KBM-7 (cell line): ENCODE measurements around the gene PTGER2.
A peak's percentile ranks its signal among the peaks of the same experiment; 100 is the strongest.

Experiments used
- DNase-seq: peaks from one replicate; pipeline ENCODE4 v3.0.0-alpha.2; 2015
- in situ Hi-C: fragments of 300-500 bp; cut with MboI; formaldehyde crosslinking; loops from 2 replicates; pipeline ENCODE4 v1.14.3; 2020; ENCODE audit warnings: low sequenced_read_pairs, low pct_unique_long_range_greater_than_20kb, mixed read lengths

The PTGER2 gene

GRCh38 chr14:52303236-52303635 lies 10.9 kb upstream of the PTGER2 start:
- in situ Hi-C loops = no loop called here
- no peak for DNase-seq

DNA sequence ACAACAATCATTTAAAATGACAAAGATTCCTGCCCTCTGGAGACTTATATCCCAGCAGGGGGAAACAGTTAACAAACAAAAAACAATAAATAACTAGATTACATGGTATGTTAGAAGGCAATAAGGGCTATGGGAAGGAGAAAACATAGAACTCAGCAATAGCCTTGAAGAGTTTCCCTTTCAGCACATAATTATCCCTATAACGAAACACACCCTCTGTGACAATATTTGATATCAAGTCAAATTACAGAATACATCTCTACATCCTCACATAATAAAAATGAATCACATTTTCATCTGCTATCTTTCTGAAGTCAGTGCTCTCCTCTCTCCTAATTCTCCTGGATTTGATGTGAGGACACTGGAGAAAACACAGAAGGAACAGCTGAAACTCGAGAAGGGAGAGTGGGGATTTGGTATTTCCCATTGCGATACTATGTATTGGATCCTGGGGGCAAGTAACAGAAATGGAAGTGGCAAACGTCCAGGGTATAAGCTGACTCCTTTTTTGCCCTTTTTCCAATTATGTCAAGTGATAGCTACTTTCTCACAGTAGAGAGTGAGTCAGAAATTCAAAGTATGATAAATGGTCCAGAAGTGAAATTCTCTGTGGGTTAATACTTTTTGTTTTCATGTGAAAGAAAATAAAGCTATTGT lies 9.7 kb upstream of the PTGER2 start:
- in situ Hi-C loops = no loop called here
- no peak for DNase-seq

- in situ Hi-C loops = no loop called here
- DNase-seq = no peak
These were observed 9.1 kb upstream of the PTGER2 start for GRCh38 chr14:52305014-52305413.

DNA sequence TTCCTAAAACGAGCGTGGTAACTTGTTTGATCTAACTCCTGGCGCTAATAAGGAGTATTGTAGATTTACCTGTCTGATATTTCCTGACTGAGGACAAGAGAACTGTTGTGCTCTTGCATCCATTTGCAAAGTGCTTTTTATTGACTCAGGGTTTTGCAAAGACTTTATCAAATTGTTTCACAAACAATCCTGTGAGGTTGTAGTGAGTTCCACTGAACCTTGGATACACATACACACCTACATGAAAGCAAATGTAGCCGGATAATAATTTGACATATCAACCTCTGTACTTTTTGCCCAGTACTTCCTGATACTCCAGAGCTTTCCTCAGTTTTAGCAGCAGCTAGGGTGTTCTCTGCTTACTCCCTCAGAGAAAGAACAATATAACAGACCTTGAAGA lies 6.7 kb upstream of the PTGER2 start:
- DNase-seq = no peak
- in situ Hi-C loops = no loop called here

GRCh38 chr14:52307905-52308304 lies 6.2 kb upstream of the PTGER2 start:
- in situ Hi-C loops = no loop called here
- DNase-seq = no peak

- peak; percentile 40 for DNase-seq
- in situ Hi-C loops = no loop called here
These were observed 3.6 kb upstream of the PTGER2 start for GRCh38 chr14:52310541-52310940.

DNA sequence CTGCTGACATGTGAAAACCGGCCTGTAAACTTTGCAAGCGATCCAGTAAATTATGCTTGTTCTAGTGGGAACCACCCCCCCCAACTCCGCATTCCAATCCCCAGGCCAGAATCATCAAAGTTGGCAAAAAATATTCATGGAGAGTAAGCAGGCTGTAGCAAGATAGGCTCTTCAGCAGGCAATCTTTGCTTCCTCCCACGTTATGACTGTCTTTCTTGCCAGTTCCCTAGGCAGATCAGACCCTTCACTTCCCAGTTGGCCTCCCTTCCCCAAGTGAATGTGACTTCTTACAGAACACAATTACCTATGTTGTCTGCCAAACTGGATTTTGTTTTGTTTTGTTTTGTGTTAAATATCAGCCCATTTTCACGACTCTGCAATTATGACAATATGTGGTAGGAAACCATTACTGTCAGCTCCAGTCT lies 1.2 kb upstream of the PTGER2 start:
- no peak for DNase-seq
- in situ Hi-C loops = no loop called here

GRCh38 chr14:52313462-52313861 lies 650 bp upstream of the PTGER2 start:
- in situ Hi-C loops = no loop called here
- DNase-seq = no peak

GRCh38 chr14:52314595-52315354 lies 663 bp downstream of the PTGER2 start:
- no peak for DNase-seq
- in situ Hi-C loops = no loop called here

DNA sequence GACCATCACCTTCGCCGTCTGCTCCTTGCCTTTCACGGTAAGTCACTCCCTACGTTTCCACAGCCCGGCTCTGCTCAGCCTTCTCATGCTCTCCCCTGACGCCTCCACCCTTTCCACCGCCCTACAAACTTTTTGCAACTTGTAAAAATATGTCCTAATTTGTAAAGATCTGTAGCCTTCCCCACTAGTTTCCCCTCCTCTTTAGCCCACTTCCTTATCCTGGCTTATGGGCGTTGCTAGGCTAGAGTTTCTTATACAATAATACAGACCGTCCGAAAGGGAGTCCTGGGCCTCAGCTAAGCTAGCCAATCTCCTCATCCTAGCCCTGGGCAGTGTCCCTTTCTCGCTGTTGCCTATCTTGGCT lies 1.2 kb downstream of the PTGER2 start:
- in situ Hi-C loops = no loop called here
- DNase-seq = no peak

DNA sequence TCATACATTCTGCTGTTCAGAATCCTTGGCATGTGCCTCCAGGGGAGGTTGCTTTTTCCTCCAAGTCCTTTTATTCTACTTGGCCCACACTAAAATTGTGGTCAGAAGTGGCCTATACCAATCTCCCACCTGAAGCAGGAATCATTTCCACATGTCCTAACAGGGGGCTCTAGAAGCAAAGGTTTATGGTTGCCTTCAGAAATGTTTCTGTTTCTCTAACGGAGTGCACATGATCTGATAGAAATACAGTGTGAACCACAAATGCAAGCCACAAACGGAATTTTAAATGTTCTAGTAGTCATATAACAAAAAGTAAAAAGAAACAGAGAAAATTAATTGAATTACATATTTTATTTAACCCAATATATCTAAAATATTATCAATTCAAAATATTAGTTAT lies 4.0 kb downstream of the PTGER2 start:
- DNase-seq = no peak
- in situ Hi-C loops = no loop called here

DNA sequence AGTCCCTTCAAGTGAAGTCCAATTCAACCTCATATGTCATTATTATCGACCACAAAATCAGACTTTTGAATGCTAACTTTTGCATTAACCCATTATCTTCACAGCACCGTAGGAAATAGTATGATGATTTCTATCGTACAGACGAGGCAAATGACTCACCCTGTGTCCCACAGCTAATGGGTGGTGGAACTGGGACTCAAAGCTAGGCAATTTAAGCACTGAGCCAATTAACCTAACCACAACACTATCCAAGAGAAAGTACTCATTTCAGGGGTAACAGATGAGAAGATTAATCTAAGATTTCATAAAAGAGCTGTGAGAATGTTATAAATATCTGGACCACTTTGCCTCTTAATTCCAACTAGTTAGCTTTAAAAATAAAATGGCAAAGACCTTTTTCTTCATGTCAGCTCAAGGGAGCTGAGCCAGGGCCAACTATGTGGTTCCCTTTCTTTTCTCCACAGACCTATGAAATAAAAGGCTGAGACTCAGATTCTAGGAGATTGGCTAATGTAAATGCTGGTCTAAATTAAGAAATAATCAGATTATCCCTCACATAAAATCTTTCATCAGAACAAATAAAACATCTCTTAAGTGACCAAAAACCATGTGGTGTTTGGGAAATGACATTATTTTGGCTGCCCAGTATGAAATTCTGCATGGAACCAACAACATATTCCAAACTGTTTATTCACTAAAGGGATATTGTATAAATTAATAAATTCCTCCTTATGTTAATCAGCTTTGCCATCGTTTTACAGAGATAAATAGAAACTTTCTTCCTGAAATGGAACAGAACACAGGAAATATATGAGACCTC lies 4.9 kb downstream of the PTGER2 start:
- in situ Hi-C loops = no loop called here
- DNase-seq = no peak

DNA sequence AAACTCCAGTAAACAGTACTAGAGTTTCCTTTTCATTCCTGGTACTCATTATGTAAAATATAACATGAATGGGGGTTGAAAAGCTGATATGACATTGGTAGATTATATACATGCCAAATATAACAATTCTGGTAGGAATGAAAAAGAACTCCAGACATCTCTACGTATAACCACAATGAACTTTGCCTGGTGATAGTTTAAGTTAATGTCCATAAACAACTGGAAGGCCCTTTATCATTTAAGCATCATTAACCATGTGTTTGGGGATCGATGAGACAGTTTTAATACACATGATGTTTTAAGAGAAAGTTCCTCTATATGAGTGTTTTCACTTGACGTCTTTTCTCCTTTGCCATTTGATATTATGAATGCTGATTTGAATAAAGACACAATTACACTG lies 5.8 kb downstream of the PTGER2 start:
- DNase-seq = no peak
- in situ Hi-C loops = no loop called here

DNA sequence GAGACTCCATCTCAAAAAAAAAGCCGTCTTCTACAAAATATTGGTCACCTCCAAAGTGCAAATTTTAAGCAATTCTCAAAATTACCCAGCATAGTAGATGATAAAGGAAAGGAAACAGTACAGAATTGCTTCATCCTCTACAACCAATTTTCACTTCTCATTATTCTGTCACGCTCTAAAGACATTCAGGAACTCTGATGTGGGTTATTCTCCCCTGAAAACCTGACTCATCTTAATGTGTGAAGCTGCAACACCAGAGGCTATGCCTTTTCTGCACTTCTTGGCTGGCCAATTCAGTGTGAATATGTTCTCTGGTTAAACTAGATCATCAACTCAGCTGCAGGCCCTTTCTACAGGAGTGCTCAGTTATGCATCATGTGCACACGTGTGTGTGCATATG lies 11.0 kb downstream of the PTGER2 start:
- in situ Hi-C loops = no loop called here
- DNase-seq = peak; percentile 67

GRCh38 chr14:52325630-52326029 lies 11.5 kb downstream of the PTGER2 start:
- in situ Hi-C loops = no loop called here
- no peak for DNase-seq

- in situ Hi-C loops = no loop called here
- no peak for DNase-seq
These were observed 13.5 kb downstream of the PTGER2 start for GRCh38 chr14:52327374-52328226.

DNA sequence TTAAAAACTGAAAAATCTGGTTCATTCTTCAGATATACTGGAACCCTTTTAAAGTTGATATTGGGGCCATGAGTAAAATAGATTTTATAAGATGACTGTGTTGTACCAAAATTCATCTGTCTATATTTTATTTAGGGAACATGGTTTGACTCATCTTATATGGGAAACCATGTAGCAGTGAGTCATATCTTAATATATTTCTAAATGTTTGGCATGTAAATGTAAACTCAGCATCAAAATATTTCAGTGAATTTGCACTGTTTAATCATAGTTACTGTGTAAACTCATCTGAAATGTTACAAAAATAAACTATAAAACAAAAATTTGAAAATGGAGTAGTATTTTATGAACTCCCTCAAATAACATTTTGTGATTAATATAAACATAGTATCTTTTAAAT lies 14.2 kb downstream of the PTGER2 start:
- in situ Hi-C loops = no loop called here
- DNase-seq = no peak

- in situ Hi-C loops = no loop called here
- DNase-seq = no peak
These were observed 15.7 kb downstream of the PTGER2 start for GRCh38 chr14:52329678-52330369.

DNA sequence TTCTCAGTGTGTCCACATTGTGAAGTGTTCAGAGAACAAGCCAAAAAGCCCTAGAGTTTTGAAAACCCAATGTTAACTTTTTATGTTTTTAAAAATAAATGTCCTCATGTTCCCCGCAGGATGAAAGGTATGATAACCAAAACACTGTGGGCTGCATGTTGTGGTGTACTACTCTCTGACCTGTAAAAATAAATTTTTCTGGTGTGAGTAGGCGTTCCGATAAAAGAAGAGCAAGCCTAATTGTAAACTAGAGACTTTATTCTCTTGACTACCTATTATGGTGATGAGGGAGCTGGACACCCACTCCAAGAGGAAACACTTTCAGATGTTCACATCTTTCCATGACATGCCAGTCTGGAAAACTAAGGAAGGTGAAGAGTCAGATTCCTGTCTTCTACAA lies 18.2 kb downstream of the PTGER2 start:
- no peak for DNase-seq
- in situ Hi-C loops = no loop called here
